Aortic smooth muscle cell (primary cell): ENCODE measurements around the gene REC8. TPM values are rescaled to one million over a fixed set of nuclear protein-coding genes. Genes with fewer than 3 reads are reported as not detected.

Experiments
- total RNA-seq: library from RNA; depleted of rRNA; stranded (reverse); fragments of >200 nt; gene quantifications from 2 replicates; pipeline ENCODE4 v1.2.3, GENCODE V29; 2014

The REC8 gene
- total RNA-seq, 1 donor from 2014 or later: 1.4 TPM

Other genes starting within 250 kb of the REC8 start
- 37.0 and 52.1 TPM in 2 replicates for gene DHRS4, start 218.3 kb upstream of the REC8 start, total RNA-seq
- gene DHRS4L2, start 183.2 kb upstream of the REC8 start, total RNA-seq: 9.2 and 18.4 TPM in 2 replicates
- under 0.01 TPM in 1 of 2 replicates, not detected in the other for gene CARMIL3, start 120.1 kb upstream of the REC8 start, total RNA-seq
- gene CPNE6, start 100.5 kb upstream of the REC8 start, total RNA-seq: not detected in 2 replicates
- gene PCK2, start 77.8 kb upstream of the REC8 start, total RNA-seq: 8.6 and 10.2 TPM in 2 replicates
- 63.2 and 68.4 TPM in 2 replicates for gene DCAF11, start 57.3 kb upstream of the REC8 start, total RNA-seq
- 0.75 and 0.79 TPM in 2 replicates for gene NRL, start 57.1 kb upstream of the REC8 start, total RNA-seq
- gene FITM1, start 41.4 kb upstream of the REC8 start, total RNA-seq: 0.13 and 0.19 TPM in 2 replicates
- 97.5 and 122 TPM in 2 replicates for gene PSME1, start 35.9 kb upstream of the REC8 start, total RNA-seq
- gene EMC9, start 30.5 kb upstream of the REC8 start, total RNA-seq: 19.2 and 29.5 TPM in 2 replicates
- 114 and 116 TPM in 2 replicates for gene PSME2, start 25.5 kb upstream of the REC8 start, total RNA-seq
- 31.8 and 33.7 TPM in 2 replicates for gene RNF31, start 24.6 kb upstream of the REC8 start, total RNA-seq
- 102 and 108 TPM in 2 replicates for gene IRF9, start 10.8 kb upstream of the REC8 start, total RNA-seq
- 32.3 and 46.9 TPM in 2 replicates for gene IPO4, start 16.7 kb downstream of the REC8 start, total RNA-seq
- 52.8 and 58.4 TPM in 2 replicates for gene TM9SF1, start 23.4 kb downstream of the REC8 start, total RNA-seq
- 0.19 TPM in 1 of 2 replicates, not detected in the other for gene TSSK4, start 33.6 kb downstream of the REC8 start, total RNA-seq
- 25.6 and 31.3 TPM in 2 replicates for gene CHMP4A, start 41.4 kb downstream of the REC8 start, total RNA-seq
- gene MDP1, start 44.0 kb downstream of the REC8 start, total RNA-seq: 17.4 and 21.1 TPM in 2 replicates
- 300 and 324 TPM in 2 replicates for gene NEDD8, start 60.3 kb downstream of the REC8 start, total RNA-seq
- gene GMPR2, start 60.8 kb downstream of the REC8 start, total RNA-seq: 93.1 and 102 TPM in 2 replicates
- 51.5 and 55.1 TPM in 2 replicates for gene TINF2, start 70.5 kb downstream of the REC8 start, total RNA-seq
- gene TGM1, start 91.1 kb downstream of the REC8 start, total RNA-seq: 0.25 and 0.40 TPM in 2 replicates
- 20.0 and 21.7 TPM in 2 replicates for gene RABGGTA, start 99.5 kb downstream of the REC8 start, total RNA-seq
- gene DHRS1, start 127.7 kb downstream of the REC8 start, total RNA-seq: 14.5 and 20.0 TPM in 2 replicates
- gene NOP9, start 127.8 kb downstream of the REC8 start, total RNA-seq: 16.8 and 22.3 TPM in 2 replicates
- gene CIDEB, start 135.9 kb downstream of the REC8 start, total RNA-seq: 0.68 and 1.1 TPM in 2 replicates
- 2.0 and 2.6 TPM in 2 replicates for gene LTB4R2, start 138.1 kb downstream of the REC8 start, total RNA-seq
- 0.75 and 1.1 TPM in 2 replicates for gene LTB4R, start 139.4 kb downstream of the REC8 start, total RNA-seq
- gene ADCY4, start 163.0 kb downstream of the REC8 start, total RNA-seq: 2.6 and 2.9 TPM in 2 replicates
- gene RIPK3, start 167.9 kb downstream of the REC8 start, total RNA-seq: 0.19 and 0.40 TPM in 2 replicates
- 32.8 and 34.5 TPM in 2 replicates for gene NFATC4, start 196.1 kb downstream of the REC8 start, total RNA-seq
- gene NYNRIN, start 226.9 kb downstream of the REC8 start, total RNA-seq: 4.1 and 6.5 TPM in 2 replicates